ENCODE measurements around the gene TNIP2. TPM values are rescaled to one million over a fixed set of nuclear protein-coding genes. Genes with fewer than 3 reads are reported as not detected.
"Not testable (repeated sequence)": the region's sequence is repeated elsewhere in the genome, so short reads cannot be mapped to it uniquely, and the experiment has no call there.

Gene TNIP2
- total and polyA plus RNA-seq, 9 donors, result 15.7 to 19.6 (median 17.7) TPM

DNA sequence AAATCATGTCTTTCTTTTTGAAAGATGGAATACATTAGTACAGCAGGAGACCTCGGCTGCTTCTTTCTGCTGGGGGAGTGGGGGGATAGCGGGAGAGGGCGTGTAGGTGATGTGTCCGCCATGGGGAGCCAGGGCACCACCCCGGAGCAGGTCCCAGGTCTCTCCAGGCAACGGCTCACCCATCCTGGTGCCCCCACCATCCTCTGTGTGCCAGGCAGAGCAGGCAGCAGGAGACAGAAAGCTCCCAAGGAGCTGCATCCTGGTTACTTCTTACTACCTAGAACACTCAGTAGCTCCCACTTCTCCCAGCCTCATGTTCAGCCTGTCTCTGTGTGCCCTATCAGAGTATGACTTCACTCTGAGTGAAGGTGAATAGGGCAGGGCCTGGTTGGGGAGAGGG, 23.6 kb downstream of the TNIP2 start:
- no peaks in the 10 kb centered on the region for H3K4me1 ChIP-seq (ENCODE audit: control insufficient read depth, insufficient read depth, low read length)
- no peaks in the 10 kb centered on the region for H3K9me3 ChIP-seq (replicated peaks; ENCODE audit: control insufficient read depth, low read depth, low read length)
- no peak overlapping the region for H3K4me3 ChIP-seq (ENCODE audit: low read length)
- no peaks in the 10 kb centered on the region for H3K27me3 ChIP-seq (ENCODE audit: control insufficient read depth, insufficient read depth, low read length)
- WGBS (ENCODE audit: insufficient coverage), result 89% methylated on average over 3 of the region's 6 CpGs
- H3K36me3 ChIP-seq (ENCODE audit: control insufficient read depth, insufficient read depth, low read length), result peaks cover 44% of the 10 kb centered on the region
- H3K27ac ChIP-seq (ENCODE audit: low read length), result no peak overlapping the region
- DNase-seq, result no peak

- no peaks in the 10 kb centered on the region for H3K4me1 ChIP-seq (ENCODE audit: control insufficient read depth, insufficient read depth, low read length)
- H3K36me3 ChIP-seq (ENCODE audit: control insufficient read depth, insufficient read depth, low read length), result peaks cover 44% of the 10 kb centered on the region
Observed at GRCh38 chr4:2731907-2732317, 24.2 kb downstream of the TNIP2 start.

DNA sequence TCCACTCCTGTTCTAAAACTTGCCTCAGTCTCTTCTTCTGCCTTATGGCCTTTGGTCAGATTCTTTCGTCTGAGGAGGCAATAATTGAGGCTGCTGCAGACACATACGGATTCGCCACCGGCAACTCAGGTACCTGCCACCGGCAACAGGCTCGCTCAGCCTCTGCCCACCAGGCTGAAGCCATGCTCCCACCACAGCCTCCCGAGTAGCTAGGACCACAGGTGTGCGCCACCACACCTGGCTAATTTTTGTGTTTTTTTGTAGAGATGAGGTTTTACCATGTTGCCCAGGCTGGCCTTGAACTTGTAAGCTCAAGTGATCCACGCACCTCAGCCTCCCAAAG, 26.6 kb downstream of the TNIP2 start:
- Histone ChIP-seq H3K4me3 (ENCODE audit: low read length) (no peak overlapping the region), H3K4me1 (ENCODE audit: control insufficient read depth, insufficient read depth, low read length) (no peaks in the 10 kb centered on the region), H3K9me3 (replicated peaks; ENCODE audit: control insufficient read depth, low read depth, low read length) (no peaks in the 10 kb centered on the region), H3K27me3 (ENCODE audit: control insufficient read depth, insufficient read depth, low read length) (no peaks in the 10 kb centered on the region), H3K27ac (ENCODE audit: low read length) (no peak overlapping the region), H3K36me3 (ENCODE audit: control insufficient read depth, insufficient read depth, low read length) (peaks cover 56% of the 10 kb centered on the region)
- no peak for DNase-seq
- WGBS (ENCODE audit: insufficient coverage), result 100% methylated on average over 7 of the region's 9 CpGs

More at GRCh38 chr4:2731907-2732317, 24.2 kb downstream of the TNIP2 start:
- Histone ChIP-seq H3K27me3 (ENCODE audit: control insufficient read depth, insufficient read depth, low read length) (no peaks in the 10 kb centered on the region), H3K4me3 (ENCODE audit: low read length) (no peak overlapping the region), H3K27ac (ENCODE audit: low read length) (no peak overlapping the region), H3K9me3 (replicated peaks; ENCODE audit: control insufficient read depth, low read depth, low read length) (no peaks in the 10 kb centered on the region)
- 87% methylated on average over 28 of the region's 28 CpGs for WGBS (ENCODE audit: insufficient coverage)
- DNase-seq, result no peak

- Histone ChIP-seq H3K4me1 (ENCODE audit: control insufficient read depth, insufficient read depth, low read length) (no peaks in the 10 kb centered on the region), H3K27me3 (ENCODE audit: control insufficient read depth, insufficient read depth, low read length) (no peaks in the 10 kb centered on the region), H3K36me3 (ENCODE audit: control insufficient read depth, insufficient read depth, low read length) (peaks cover 53% of the 10 kb centered on the region), H3K27ac (ENCODE audit: low read length) (no peak overlapping the region), H3K4me3 (ENCODE audit: low read length) (no peak overlapping the region), H3K9me3 (replicated peaks; ENCODE audit: control insufficient read depth, low read depth, low read length) (no peaks in the 10 kb centered on the region)
- 97% methylated on average over 9 of the region's 12 CpGs for WGBS (ENCODE audit: insufficient coverage)
- DNase-seq, result no peak
Observed at GRCh38 chr4:2728806-2729532, 27.2 kb downstream of the TNIP2 start.

DNA sequence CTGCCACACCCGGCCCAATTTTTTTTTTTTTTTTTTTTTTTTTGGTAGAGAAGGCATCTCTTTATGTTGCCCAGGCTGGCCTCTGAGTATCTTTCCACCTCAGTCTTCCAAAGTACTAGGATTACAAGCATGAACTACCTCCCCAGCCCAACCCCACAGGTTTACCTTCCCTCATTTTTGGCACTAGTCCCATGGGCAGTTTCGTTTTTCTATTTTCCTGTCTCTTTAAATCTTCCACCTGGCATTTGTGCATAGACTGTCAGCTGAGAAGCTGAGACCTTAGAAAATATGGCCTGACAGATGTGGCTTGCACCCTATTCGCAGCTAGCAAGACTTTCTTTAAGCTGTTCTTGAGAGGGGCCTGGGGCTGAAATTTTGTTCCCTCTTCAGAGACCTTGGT, 27.9 kb downstream of the TNIP2 start:
- Histone ChIP-seq H3K27ac (ENCODE audit: low read length) (no peak overlapping the region), H3K4me1 (ENCODE audit: control insufficient read depth, insufficient read depth, low read length) (no peaks in the 10 kb centered on the region), H3K27me3 (ENCODE audit: control insufficient read depth, insufficient read depth, low read length) (no peaks in the 10 kb centered on the region), H3K9me3 (replicated peaks; ENCODE audit: control insufficient read depth, low read depth, low read length) (no peaks in the 10 kb centered on the region), H3K36me3 (ENCODE audit: control insufficient read depth, insufficient read depth, low read length) (peaks cover 47% of the 10 kb centered on the region), H3K4me3 (ENCODE audit: low read length) (no peak overlapping the region)
- 64% methylated on average over 2 of the region's 3 CpGs for WGBS (ENCODE audit: insufficient coverage)
- DNase-seq, result no peak

- DNase-seq; H3K4me3 ChIP-seq (ENCODE audit: low read length); H3K27ac ChIP-seq (ENCODE audit: low read length); H3K27me3 ChIP-seq (ENCODE audit: control insufficient read depth, insufficient read depth, low read length); H3K4me1 ChIP-seq (ENCODE audit: control insufficient read depth, insufficient read depth, low read length); H3K9me3 ChIP-seq (replicated peaks; ENCODE audit: control insufficient read depth, low read depth, low read length): not testable (repeated sequence)
- 91% methylated on average over 16 of the region's 17 CpGs for WGBS (ENCODE audit: insufficient coverage)
- peaks cover 42% of the 10 kb centered on the region for H3K36me3 ChIP-seq (ENCODE audit: control insufficient read depth, insufficient read depth, low read length)
Observed at GRCh38 chr4:2726881-2727280, 29.3 kb downstream of the TNIP2 start.

DNA sequence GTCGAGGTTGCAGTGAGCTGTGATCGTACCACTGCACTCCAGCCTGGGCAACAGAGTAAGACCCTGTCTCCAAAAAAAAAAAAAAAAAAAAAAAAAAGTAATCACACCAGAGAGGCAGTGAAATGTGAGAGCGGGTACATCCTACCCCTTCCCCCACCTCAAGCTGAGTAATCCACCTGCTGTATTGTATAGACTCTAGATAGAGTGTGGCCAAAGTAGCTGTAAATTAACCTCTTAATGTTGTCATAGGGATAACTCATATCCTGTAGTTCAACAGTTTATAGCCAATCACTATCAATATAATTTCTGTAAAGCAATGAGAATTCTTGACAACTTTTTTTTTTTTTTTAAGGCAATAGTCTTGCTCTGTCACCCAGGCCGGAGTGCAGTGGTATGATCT, 30.8 kb downstream of the TNIP2 start:
- Histone ChIP-seq H3K9me3 (replicated peaks; ENCODE audit: control insufficient read depth, low read depth, low read length) (no peaks in the 10 kb centered on the region), H3K36me3 (ENCODE audit: control insufficient read depth, insufficient read depth, low read length) (peaks cover 42% of the 10 kb centered on the region), H3K4me3 (ENCODE audit: low read length) (no peak overlapping the region), H3K27me3 (ENCODE audit: control insufficient read depth, insufficient read depth, low read length) (no peaks in the 10 kb centered on the region), H3K4me1 (ENCODE audit: control insufficient read depth, insufficient read depth, low read length) (peaks cover 3% of the 10 kb centered on the region), H3K27ac (ENCODE audit: low read length) (no peak overlapping the region)
- DNase-seq, result no peak
- no CpG with 5 or more reads among the region's 4 CpGs for WGBS (ENCODE audit: insufficient coverage)

GRCh38 chr4:2723751-2724150, 32.4 kb downstream of the TNIP2 start:
- no peak overlapping the region for H3K27ac ChIP-seq (ENCODE audit: low read length)
- peaks cover 3% of the 10 kb centered on the region for H3K4me1 ChIP-seq (ENCODE audit: control insufficient read depth, insufficient read depth, low read length)
- WGBS (ENCODE audit: insufficient coverage), result 60% methylated on average over 1 of the region's 3 CpGs
- H3K4me3 ChIP-seq (ENCODE audit: low read length), result no peak overlapping the region
- H3K9me3 ChIP-seq (replicated peaks; ENCODE audit: control insufficient read depth, low read depth, low read length), result no peaks in the 10 kb centered on the region
- no peak for DNase-seq
- peaks cover 35% of the 10 kb centered on the region for H3K36me3 ChIP-seq (ENCODE audit: control insufficient read depth, insufficient read depth, low read length)
- no peaks in the 10 kb centered on the region for H3K27me3 ChIP-seq (ENCODE audit: control insufficient read depth, insufficient read depth, low read length)

- no peak for DNase-seq
- Histone ChIP-seq H3K36me3 (ENCODE audit: control insufficient read depth, insufficient read depth, low read length) (peaks cover 40% of the 10 kb centered on the region), H3K4me1 (ENCODE audit: control insufficient read depth, insufficient read depth, low read length) (peaks cover 3% of the 10 kb centered on the region), H3K27me3 (ENCODE audit: control insufficient read depth, insufficient read depth, low read length) (no peaks in the 10 kb centered on the region), H3K4me3 (ENCODE audit: low read length) (no peak overlapping the region), H3K27ac (ENCODE audit: low read length) (no peak overlapping the region), H3K9me3 (replicated peaks; ENCODE audit: control insufficient read depth, low read depth, low read length) (no peaks in the 10 kb centered on the region)
- 89% methylated on average over 9 of the region's 9 CpGs for WGBS (ENCODE audit: insufficient coverage)
Observed at GRCh38 chr4:2722033-2722432, 34.1 kb downstream of the TNIP2 start.

DNA sequence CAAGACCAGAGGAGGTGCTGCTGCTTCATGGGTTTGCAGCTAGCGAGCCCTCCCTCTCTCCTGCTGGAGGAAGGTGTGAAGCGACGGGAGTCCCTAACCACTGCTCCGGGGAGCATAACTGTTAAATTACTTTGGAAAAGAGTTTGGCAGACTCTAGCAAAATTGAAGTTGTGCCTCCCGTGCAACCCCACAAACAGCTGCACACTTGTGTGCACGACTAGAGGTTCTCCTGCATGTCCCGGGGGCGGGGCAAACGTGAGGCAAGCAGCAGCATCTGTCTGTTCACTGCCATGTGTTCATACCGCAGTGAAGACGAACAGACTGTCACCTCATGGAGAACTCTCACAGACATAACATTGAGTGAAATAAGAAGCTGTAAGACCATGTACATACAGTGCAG, 34.5 kb downstream of the TNIP2 start:
- H3K9me3 ChIP-seq (replicated peaks; ENCODE audit: control insufficient read depth, low read depth, low read length), result no peaks in the 10 kb centered on the region
- no peak overlapping the region for H3K27ac ChIP-seq (ENCODE audit: low read length)
- H3K27me3 ChIP-seq (ENCODE audit: control insufficient read depth, insufficient read depth, low read length), result no peaks in the 10 kb centered on the region
- peaks cover 3% of the 10 kb centered on the region for H3K4me1 ChIP-seq (ENCODE audit: control insufficient read depth, insufficient read depth, low read length)
- H3K36me3 ChIP-seq (ENCODE audit: control insufficient read depth, insufficient read depth, low read length), result peaks cover 43% of the 10 kb centered on the region
- no peak overlapping the region for H3K4me3 ChIP-seq (ENCODE audit: low read length)
- WGBS (ENCODE audit: insufficient coverage), result 61% methylated on average over 4 of the region's 11 CpGs
- DNase-seq, result no peak

DNA sequence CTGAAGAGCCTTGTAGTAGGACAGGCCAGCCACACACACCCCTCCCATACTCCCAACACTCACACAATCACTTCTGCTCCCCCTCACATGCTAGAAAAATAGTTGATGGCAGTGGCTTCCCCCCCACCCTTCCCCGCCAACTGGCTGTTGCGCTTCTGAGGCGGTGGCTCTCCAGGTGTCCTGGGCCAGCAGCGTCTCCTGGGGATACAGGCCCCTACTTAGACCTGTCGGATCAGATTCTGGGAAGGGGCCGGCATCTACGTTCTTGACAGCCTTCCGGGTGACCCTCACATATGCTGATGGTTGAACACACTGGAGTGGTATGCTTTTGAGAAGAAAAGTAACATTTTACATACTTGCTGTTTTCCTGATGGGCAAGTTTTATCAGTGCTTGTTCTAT, 39.9 kb downstream of the TNIP2 start:
- H3K27me3 ChIP-seq (ENCODE audit: control insufficient read depth, insufficient read depth, low read length), result no peaks in the 10 kb centered on the region
- no peak overlapping the region for H3K4me3 ChIP-seq (ENCODE audit: low read length)
- H3K27ac ChIP-seq (ENCODE audit: low read length), result no peak overlapping the region
- peaks cover 31% of the 10 kb centered on the region for H3K36me3 ChIP-seq (ENCODE audit: control insufficient read depth, insufficient read depth, low read length)
- WGBS (ENCODE audit: insufficient coverage), result 94% methylated on average over 4 of the region's 8 CpGs
- H3K9me3 ChIP-seq (replicated peaks; ENCODE audit: control insufficient read depth, low read depth, low read length), result no peaks in the 10 kb centered on the region
- DNase-seq, result no peak
- H3K4me1 ChIP-seq (ENCODE audit: control insufficient read depth, insufficient read depth, low read length), result peaks cover 4% of the 10 kb centered on the region

Data from muscle of leg (tissue), 11 donors.